HepG2 (cell line): ENCODE results near the gene SYNGAP1. TPM values are rescaled to one million over a fixed set of nuclear protein-coding genes. Genes with fewer than 3 reads are reported as not detected.

Experiments
- EP300 ChIP-seq, 3 experiments: sonication (generic) in 1 of 3; formaldehyde crosslinking in 1 of 3; IDR thresholded peaks; 2 replicates each; pipeline versions ENCODE4 v1.5.1 to v1.6.1; 2011 to 2020; ENCODE audit warnings: low read depth in 2 of 3, low read length in 2 of 3, borderline replicate concordance in 1 of 3, improper control_type of control experiment in 1 of 3, mild to moderate bottlenecking in 1 of 3, missing genetic modification reagents in 1 of 3, moderate library complexity in 1 of 3
- GLI4 ChIP-seq: sonication (generic); formaldehyde crosslinking; IDR thresholded peaks from 2 replicates; pipeline ENCODE4 v1.5.1; 2020; ENCODE audit warnings: missing genetic modification reagents, mild to moderate bottlenecking, moderate library complexity, borderline replicate concordance
- HMG20B ChIP-seq: conservative IDR thresholded peaks from 2 replicates; pipeline ENCODE4 v1.6.1; 2016; ENCODE audit warnings: missing genetic modification reagents, missing compliant biosample characterization
- RFX3 ChIP-seq: IDR thresholded peaks from 2 replicates; pipeline ENCODE4 v1.6.1; 2016; ENCODE audit warnings: missing biosample characterization, missing genetic modification reagents
- RFX5 ChIP-seq: IDR thresholded peaks from 2 replicates; pipeline ENCODE4 v1.6.1; 2011; ENCODE audit warnings: low read depth, low read length, improper control_type of control experiment
- SALL1 ChIP-seq: sonication (generic); formaldehyde crosslinking; IDR thresholded peaks from 2 replicates; pipeline ENCODE4 v1.8.0; 2022; ENCODE audit warnings: mild to moderate bottlenecking, missing genetic modification reagents
- SKI ChIP-seq: fragments of 450-650 bp; IDR thresholded peaks from one replicate; pipeline ENCODE4 v1.6.1; 2018; ENCODE audit warnings: mild to moderate bottlenecking; ENCODE audit not compliant: partially characterized antibody
- SMC3 ChIP-seq: IDR thresholded peaks from 2 replicates; pipeline ENCODE4 v1.6.1; 2011; ENCODE audit warnings: low read length, improper control_type of control experiment
- SNAI1 ChIP-seq: sonication (generic); formaldehyde crosslinking; IDR thresholded peaks from 2 replicates; pipeline ENCODE4 v1.5.0; 2020; ENCODE audit warnings: mild to moderate bottlenecking, missing genetic modification reagents, borderline replicate concordance
- SOX5 ChIP-seq: IDR thresholded peaks from 2 replicates; pipeline ENCODE4 v1.6.1; 2016; ENCODE audit warnings: borderline replicate concordance
- ZBTB8A ChIP-seq: sonication (generic); formaldehyde crosslinking; IDR thresholded peaks from 2 replicates; pipeline ENCODE4 v1.4.0; 2020; ENCODE audit warnings: mild to moderate bottlenecking, low read depth, missing genetic modification reagents, borderline replicate concordance
- ZFP36 ChIP-seq: fragments of 150-350 bp; IDR thresholded peaks from 2 replicates; pipeline ENCODE4 v1.6.1; 2018; ENCODE audit warnings: borderline replicate concordance, low read length, low read depth; ENCODE audit not compliant: partially characterized antibody
- ZNF180 ChIP-seq: sonication (generic); formaldehyde crosslinking; IDR thresholded peaks from 2 replicates; pipeline ENCODE4 v1.4.0; 2020; ENCODE audit warnings: low read depth, missing genetic modification reagents, borderline replicate concordance
- ZNF234 ChIP-seq: sonication (generic); formaldehyde crosslinking; conservative IDR thresholded peaks from 2 replicates; pipeline ENCODE4 v1.5.1; 2020; ENCODE audit warnings: mild to moderate bottlenecking, missing genetic modification reagents
- ZNF672 ChIP-seq: sonication (generic); formaldehyde crosslinking; IDR thresholded peaks from 2 replicates; pipeline ENCODE4 v1.8.1; 2022; ENCODE audit warnings: missing genetic modification reagents
- polyA plus RNA-seq, 8 experiments: library from polyadenylated mRNA; depleted of rRNA in 3 of 8; stranded (reverse) in 7 of 8; unstranded in 1 of 8; fragments of >200 nt; fragmentation: Illumina TruSeq in 4 of 8; extraction: Trizol in 4 of 8; gene quantifications; 2 replicates each; pipeline versions ENCODE4 v1.2.1 to v1.2.3, GENCODE V29; 2011 to 2016; ENCODE audit warnings: low read depth in 4 of 8, missing spikeins in 1 of 8, mixed read lengths in 1 of 8; ENCODE audit not compliant: insufficient read depth in 1 of 8
- total RNA-seq, 5 experiments: library from RNA; depleted of rRNA; stranded (reverse); fragments of >200 nt; fragmentation: Illumina TruSeq; extraction: Trizol; gene quantifications; 2 replicates each; pipeline ENCODE4 v1.2.3, GENCODE V29; 2016; ENCODE audit warnings: low read depth in 1 of 5
- TF ChIP-seq, protein P1 (sequence below): sonication (generic); formaldehyde crosslinking; conservative IDR thresholded peaks from 2 replicates; pipeline ENCODE4 v1.8.0; 2022; ENCODE audit warnings: missing genetic modification reagents
- TF ChIP-seq, protein P2 (sequence below), 2 experiments: sonication (generic) in 1 of 2; formaldehyde crosslinking in 1 of 2; IDR thresholded peaks; 2 replicates each; pipeline versions ENCODE4 v1.5.1 to v1.6.1; 2011 to 2020; ENCODE audit warnings: borderline replicate concordance in 1 of 2, low read depth in 1 of 2, low read length in 1 of 2, mild to moderate bottlenecking in 1 of 2, missing genetic modification reagents in 1 of 2, moderate library complexity in 1 of 2
- TF ChIP-seq, protein P3 (sequence below): sonication (generic); formaldehyde crosslinking; IDR thresholded peaks from 2 replicates; pipeline ENCODE4 v1.4.0; 2020; ENCODE audit warnings: missing genetic modification reagents, low read depth, mild to moderate bottlenecking, borderline replicate concordance
- TF ChIP-seq, protein P4 (sequence below): sonication (generic); formaldehyde crosslinking; IDR thresholded peaks from 2 replicates; pipeline ENCODE4 v1.8.0; 2022; ENCODE audit warnings: mild to moderate bottlenecking, missing genetic modification reagents; ENCODE audit not compliant: insufficient replicate concordance

SYNGAP1 gene
- total and polyA plus RNA-seq, 2 of the 13 experiments (the other 11 are each of a cell fraction or from before 2014, with no cell fraction given) = 0.75 to 1.1 TPM

DNA sequence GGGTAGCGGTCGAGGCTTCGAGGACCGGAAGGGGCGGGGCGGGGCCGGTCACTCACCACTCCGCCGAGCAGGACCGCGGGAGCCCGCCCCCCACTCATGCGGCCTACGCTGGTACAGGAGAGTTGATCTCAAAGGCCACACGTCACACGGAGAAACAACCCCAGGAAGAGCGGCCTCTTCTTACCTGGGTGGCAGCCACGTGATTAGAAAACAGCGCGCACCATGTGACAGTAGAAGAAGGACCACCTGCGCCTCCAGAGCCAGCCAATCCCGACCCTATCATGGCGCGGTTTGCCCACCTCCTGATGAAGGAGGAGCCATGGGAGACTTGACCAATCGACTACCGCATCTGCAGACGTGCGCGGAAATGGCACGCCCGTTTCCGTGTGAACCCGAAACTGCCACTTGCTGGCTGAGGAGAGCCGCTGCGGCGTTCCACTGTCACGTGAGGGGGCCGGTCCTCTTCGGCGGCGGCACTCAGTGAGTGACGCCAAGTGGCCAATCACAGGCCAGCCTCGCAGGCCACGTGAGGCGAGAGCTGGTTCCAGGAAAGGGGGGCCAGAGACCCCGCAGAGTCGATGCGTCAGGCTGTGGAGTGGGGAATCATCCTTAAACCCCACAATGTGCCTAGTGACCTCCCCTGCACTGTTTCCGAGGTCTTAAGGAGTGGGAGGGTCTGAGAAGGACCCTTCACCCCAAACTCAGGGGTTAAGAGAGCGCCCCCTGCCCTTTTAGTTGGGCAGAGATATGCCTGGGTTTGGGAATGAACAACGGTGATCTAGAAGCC is 1.8 kb upstream of the SYNGAP1 start, which contains the start of gene CUTA (continued):
- TF ChIP-seq, protein P1, sequence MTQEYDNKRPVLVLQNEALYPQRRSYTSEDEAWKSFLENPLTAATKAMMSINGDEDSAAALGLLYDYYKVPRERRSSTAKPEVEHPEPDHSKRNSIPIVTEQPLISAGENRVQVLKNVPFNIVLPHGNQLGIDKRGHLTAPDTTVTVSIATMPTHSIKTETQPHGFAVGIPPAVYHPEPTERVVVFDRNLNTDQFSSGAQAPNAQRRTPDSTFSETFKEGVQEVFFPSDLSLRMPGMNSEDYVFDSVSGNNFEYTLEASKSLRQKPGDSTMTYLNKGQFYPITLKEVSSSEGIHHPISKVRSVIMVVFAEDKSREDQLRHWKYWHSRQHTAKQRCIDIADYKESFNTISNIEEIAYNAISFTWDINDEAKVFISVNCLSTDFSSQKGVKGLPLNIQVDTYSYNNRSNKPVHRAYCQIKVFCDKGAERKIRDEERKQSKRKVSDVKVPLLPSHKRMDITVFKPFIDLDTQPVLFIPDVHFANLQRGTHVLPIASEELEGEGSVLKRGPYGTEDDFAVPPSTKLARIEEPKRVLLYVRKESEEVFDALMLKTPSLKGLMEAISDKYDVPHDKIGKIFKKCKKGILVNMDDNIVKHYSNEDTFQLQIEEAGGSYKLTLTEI (CRISPR knock-in tag) = no peak
- peak in 1 of 2 experiments; percentile 6; a peak in 1 of 4 replicates for TF ChIP-seq EP300 (IDR thresholded peaks at IDR 0.05; ENCODE audit: low read depth in 2 of 2, low read length in 2 of 2)
- no peak; the same call in 1 of the 2 replicates for TF ChIP-seq EP300 (CRISPR knock-in tag; IDR thresholded peaks at IDR 0.05; ENCODE audit: borderline replicate concordance)
- TF ChIP-seq SMC3 = 0 out of 2 replicates have a peak, but pooled peaks have one; percentile 1
- TF ChIP-seq ZNF672 = no peak
- 0 out of 2 replicates have a peak, but pooled peaks have one; percentile 65 for TF ChIP-seq ZNF234
- TF ChIP-seq SOX5 (CRISPR knock-in tag) = peak; percentile 70; the same call in 1 of the 2 replicates
- peak; percentile 37 for TF ChIP-seq HMG20B (CRISPR knock-in tag)
- TF ChIP-seq, protein P2, sequence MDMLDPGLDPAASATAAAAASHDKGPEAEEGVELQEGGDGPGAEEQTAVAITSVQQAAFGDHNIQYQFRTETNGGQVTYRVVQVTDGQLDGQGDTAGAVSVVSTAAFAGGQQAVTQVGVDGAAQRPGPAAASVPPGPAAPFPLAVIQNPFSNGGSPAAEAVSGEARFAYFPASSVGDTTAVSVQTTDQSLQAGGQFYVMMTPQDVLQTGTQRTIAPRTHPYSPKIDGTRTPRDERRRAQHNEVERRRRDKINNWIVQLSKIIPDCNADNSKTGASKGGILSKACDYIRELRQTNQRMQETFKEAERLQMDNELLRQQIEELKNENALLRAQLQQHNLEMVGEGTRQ (IDR thresholded peaks at IDR 0.05; ENCODE audit: low read depth, low read length) = peak; percentile 98
- TF ChIP-seq, protein P2 (CRISPR knock-in tag; IDR thresholded peaks at IDR 0.05; ENCODE audit: borderline replicate concordance) = peak; percentile 100
- peak; percentile 92 for TF ChIP-seq SALL1 (CRISPR knock-in tag)
- peak; percentile 88; the same call in 1 of the 2 replicates for TF ChIP-seq SNAI1 (CRISPR knock-in tag)
- TF ChIP-seq, protein P3, sequence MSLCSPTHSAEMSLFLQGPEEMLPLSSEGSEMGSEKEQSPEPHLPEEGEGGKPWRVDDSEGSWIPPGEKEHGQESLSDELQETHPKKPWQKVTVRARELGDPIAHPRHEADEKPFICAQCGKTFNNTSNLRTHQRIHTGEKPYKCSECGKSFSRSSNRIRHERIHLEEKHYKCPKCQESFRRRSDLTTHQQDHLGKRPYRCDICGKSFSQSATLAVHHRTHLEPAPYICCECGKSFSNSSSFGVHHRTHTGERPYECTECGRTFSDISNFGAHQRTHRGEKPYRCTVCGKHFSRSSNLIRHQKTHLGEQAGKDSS = 0 out of 2 replicates have a peak, but pooled peaks have one; percentile 15
- no peak; the same call in 1 of the 2 replicates for TF ChIP-seq RFX3 (CRISPR knock-in tag)
- no peak for TF ChIP-seq ZNF180 (CRISPR knock-in tag)
- TF ChIP-seq GLI4 (CRISPR knock-in tag) = peak; percentile 88; the same call in 1 of the 2 replicates
- no peak for TF ChIP-seq ZFP36
- peak; percentile 94 for TF ChIP-seq ZBTB8A (CRISPR knock-in tag)
- peak; percentile 63 for TF ChIP-seq SKI
- TF ChIP-seq, protein P4, sequence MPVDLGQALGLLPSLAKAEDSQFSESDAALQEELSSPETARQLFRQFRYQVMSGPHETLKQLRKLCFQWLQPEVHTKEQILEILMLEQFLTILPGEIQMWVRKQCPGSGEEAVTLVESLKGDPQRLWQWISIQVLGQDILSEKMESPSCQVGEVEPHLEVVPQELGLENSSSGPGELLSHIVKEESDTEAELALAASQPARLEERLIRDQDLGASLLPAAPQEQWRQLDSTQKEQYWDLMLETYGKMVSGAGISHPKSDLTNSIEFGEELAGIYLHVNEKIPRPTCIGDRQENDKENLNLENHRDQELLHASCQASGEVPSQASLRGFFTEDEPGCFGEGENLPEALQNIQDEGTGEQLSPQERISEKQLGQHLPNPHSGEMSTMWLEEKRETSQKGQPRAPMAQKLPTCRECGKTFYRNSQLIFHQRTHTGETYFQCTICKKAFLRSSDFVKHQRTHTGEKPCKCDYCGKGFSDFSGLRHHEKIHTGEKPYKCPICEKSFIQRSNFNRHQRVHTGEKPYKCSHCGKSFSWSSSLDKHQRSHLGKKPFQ (CRISPR knock-in tag) = peak; percentile 97
- TF ChIP-seq RFX5 = peak; percentile 89
